K562 (cell line): ENCODE results near the gene TSC22D2. TPM values are rescaled to one million over a fixed set of nuclear protein-coding genes. Genes with fewer than 3 reads are reported as not detected.

Experiments used
- ATF7 ChIP-seq: fragments of 450-650 bp; IDR thresholded peaks from 2 replicates; pipeline ENCODE4 v1.7.1; 2014; ENCODE audit warnings: mild to moderate bottlenecking, moderate library complexity
- BACH1 ChIP-seq: fragments of 200-800 bp; sonication (Bioruptor generic); IDR thresholded peaks from 2 replicates; pipeline ENCODE4 v1.6.1; 2016; ENCODE audit warnings: missing genetic modification characterization, missing compliant biosample characterization
- BCOR ChIP-seq: fragments of 450-650 bp; IDR thresholded peaks from 2 replicates; pipeline ENCODE4 v1.6.1; 2016
- C11orf30 ChIP-seq: fragments of 450-650 bp; IDR thresholded peaks from 2 replicates; pipeline ENCODE4 v1.6.1; 2016; ENCODE audit warnings: low read depth, mild to moderate bottlenecking
- CCNT2 ChIP-seq: IDR thresholded peaks from 2 replicates; pipeline ENCODE4 v1.6.1; 2011; ENCODE audit warnings: borderline replicate concordance, low read depth, mild to moderate bottlenecking, moderate library complexity, mixed read lengths, low read length; ENCODE audit not compliant: insufficient read length; ENCODE audit errors: extremely low read depth
- CREB1 ChIP-seq, 2 experiments: sonication (generic) in 1 of 2; formaldehyde crosslinking in 1 of 2; IDR thresholded peaks; 2 replicates each; pipeline versions ENCODE4 v1.6.1 to v1.8.0; 2012 to 2022; ENCODE audit warnings: inconsistent platforms in 1 of 2, mild to moderate bottlenecking in 1 of 2, missing genetic modification reagents in 1 of 2, moderate library complexity in 1 of 2
- CREB3L1 ChIP-seq: fragments of 450-650 bp; IDR thresholded peaks from 2 replicates; pipeline ENCODE4 v1.6.1; 2014; ENCODE audit warnings: low read depth, mild to moderate bottlenecking, moderate library complexity, borderline replicate concordance
- CTBP1 ChIP-seq: fragments of 450-650 bp; IDR thresholded peaks from 2 replicates; pipeline ENCODE4 v1.6.1; 2016; ENCODE audit warnings: borderline replicate concordance
- CXXC5 ChIP-seq: fragments of 250-450 bp; sonication (Bioruptor Pico); IDR thresholded peaks from 2 replicates; pipeline ENCODE4 v1.8.0; 2022; ENCODE audit warnings: inconsistent platforms, mild to moderate bottlenecking, moderate library complexity
- EP300 ChIP-seq: IDR thresholded peaks from 2 replicates; pipeline ENCODE4 v1.6.1; 2012; ENCODE audit warnings: low read length, improper control_type of control experiment
- FOXK2 ChIP-seq, 2 experiments: fragments of 450-650 bp; IDR thresholded peaks in 1 of 2; conservative IDR thresholded peaks in 1 of 2; 2 replicates each; pipeline ENCODE4 v1.6.1; 2016; ENCODE audit warnings: low read depth in 2 of 2, mild to moderate bottlenecking in 1 of 2
- RBBP5 ChIP-seq: fragments of 200-600 bp; sonication (generic); IDR thresholded peaks from 2 replicates; pipeline ENCODE4 v1.6.1; 2012; ENCODE audit warnings: borderline replicate concordance, mild to moderate bottlenecking, low read length, control low read depth, inconsistent platforms; ENCODE audit not compliant: insufficient read depth, poor library complexity, severe bottlenecking
- SAFB ChIP-seq: fragments of 200-400 bp; formaldehyde crosslinking; IDR thresholded peaks from 2 replicates; pipeline ENCODE4 v1.6.1; 2017; ENCODE audit warnings: low read depth, low read length, borderline replicate concordance
- SMARCA4 ChIP-seq: fragments of 450-650 bp; IDR thresholded peaks from 2 replicates; pipeline ENCODE4 v1.6.1; 2016
- SUPT5H ChIP-seq: fragments of 450-650 bp; IDR thresholded peaks from 2 replicates; pipeline ENCODE4 v1.6.1; 2016
- VEZF1 ChIP-seq: fragments of 200-800 bp; sonication (Bioruptor generic); IDR thresholded peaks from 2 replicates; pipeline ENCODE4 v1.6.1; 2017; ENCODE audit warnings: missing genetic modification characterization, missing compliant biosample characterization
- ZHX1 ChIP-seq: fragments of 150-350 bp; conservative IDR thresholded peaks from 2 replicates; pipeline ENCODE4 v1.6.1; 2014; ENCODE audit warnings: low read length
- ZNF511 ChIP-seq: sonication (generic); formaldehyde crosslinking; IDR thresholded peaks from 2 replicates; pipeline ENCODE4 v1.8.0; 2022; ENCODE audit warnings: mild to moderate bottlenecking, missing genetic modification reagents
- ZNF778 ChIP-seq: fragments of 450-650 bp; formaldehyde crosslinking; IDR thresholded peaks from 2 replicates; pipeline ENCODE4 v1.4.0; 2020; ENCODE audit warnings: mild to moderate bottlenecking, moderate library complexity
- polyA plus RNA-seq, 8 experiments: library from polyadenylated mRNA; depleted of rRNA in 4 of 8; stranded (reverse) in 5 of 8; unstranded in 3 of 8; fragments of >200 nt; fragmentation: Nextera tagmentation in 2 of 8; fragmentation: Illumina TruSeq in 1 of 8; extraction: Ambion mirVana in 2 of 8; extraction: Trizol in 1 of 8; gene quantifications; 2 replicates each; pipeline versions ENCODE4 v1.2.1 to v1.2.3, GENCODE V29; 2011 to 2014; ENCODE audit warnings: inconsistent platforms in 1 of 8, missing spikeins in 1 of 8
- total RNA-seq, 7 experiments: library from RNA; depleted of rRNA in 6 of 7; stranded (reverse); fragments of >200 nt in 6 of 7; fragmentation: Illumina TruSeq in 2 of 7; extraction: Trizol in 2 of 7; gene quantifications; 2 replicates each; pipeline versions ENCODE4 v1.2.1 to v1.2.3, GENCODE V29; 2011 to 2021; ENCODE audit warnings: low replicate concordance in 1 of 7

TSC22D2 gene
- total and polyA plus RNA-seq, 9 of the 15 experiments (the other 6 are each of a cell fraction or from before 2014, with no cell fraction given) = 5.5 to 44.0 (median 19.3) TPM

GRCh38 chr3:150409512-150410310, 1.6 kb downstream of the TSC22D2 start (continued):
- no peak for TF ChIP-seq ZHX1
- TF ChIP-seq SMARCA4 = peak; percentile 32; the same call in 1 of the 2 replicates
- TF ChIP-seq CTBP1 = peak; percentile 68
- TF ChIP-seq RBBP5 = no peak
- TF ChIP-seq SUPT5H = 0 out of 2 replicates have a peak, but pooled peaks have one; percentile 13
- 0 out of 2 replicates have a peak, but pooled peaks have one; percentile 47 for TF ChIP-seq CREB3L1
- TF ChIP-seq CCNT2 = peak; percentile 79
- peak; percentile 28 for TF ChIP-seq ZNF511
- TF ChIP-seq ATF7 = peak; percentile 91
- TF ChIP-seq BCOR = 0 out of 2 replicates have a peak, but pooled peaks have one; percentile 28
- TF ChIP-seq VEZF1 (CRISPR knock-in tag) = peak; percentile 21; the same call in 1 of the 2 replicates
- peak; percentile 31; the same call in 1 of the 2 replicates for TF ChIP-seq CREB1 (IDR thresholded peaks at IDR 0.05)
- peak; percentile 71; the same call in 1 of the 2 replicates for TF ChIP-seq CREB1 (CRISPR knock-in tag; IDR thresholded peaks at IDR 0.05)
- peak in 1 of 2 experiments; percentile 83; a peak in 2 of 4 replicates for TF ChIP-seq FOXK2 (conservative IDR thresholded peaks at IDR 0.05 in 1 of 2, IDR thresholded peaks at IDR 0.05 in 1 of 2; ENCODE audit: low read depth in 2 of 2)
- peak; percentile 24; the same call in 1 of the 2 replicates for TF ChIP-seq EP300
- no peak for TF ChIP-seq BACH1 (tag)
- peak; percentile 76 for TF ChIP-seq CXXC5 (CRISPR knock-in tag)
- 0 out of 2 replicates have a peak, but pooled peaks have one; percentile 45 for TF ChIP-seq SAFB
- peak; percentile 65 for TF ChIP-seq C11orf30
- no peak for TF ChIP-seq ZNF778 (CRISPR knock-in tag)
